HCT116 (cell line): ENCODE data around the gene RND1. TPM values are rescaled to one million over a fixed set of nuclear protein-coding genes. Genes with fewer than 3 reads are reported as not detected.

Experiments
- ATAC-seq: fragments of 200-7000 bp; cut with Tn5 transposase; 2 replicates; pipeline ENCODE4 v1.9.1; 2020; ENCODE audit warnings: mild to moderate bottlenecking, moderate library complexity
- BruUV-seq: library from RNA; stranded (reverse); fragments of 400-500 nt; replicated peaks from 2 replicates; lab custom pipeline; 2021; lab: Mats Ljungman, UMichigan
- CTCF ChIA-PET: fragments of 300-600 bp; sonication (Branson Sonifier 250); formaldehyde crosslinking; loops from one replicate; lab custom pipeline; 2021; ENCODE audit warnings: antibody characterized with exemption; lab: Charles Lee
- POLR2A ChIA-PET: fragments of 300-600, 350-600 bp; sonication (Branson Sonifier 250); formaldehyde crosslinking; loops from one replicate; lab custom pipeline; 2021; ENCODE audit warnings: antibody characterized with exemption; lab: Charles Lee
- RAD21 ChIA-PET, 2 experiments: fragments of 300-600 bp; sonication (Branson Sonifier 250); formaldehyde crosslinking; loops; one replicate each; lab custom pipeline; 2023; ENCODE audit warnings: low total read pairs in 2 of 2; ENCODE audit not compliant: uncharacterized antibody in 2 of 2, unreplicated experiment in 2 of 2, low non-redundant PET in 1 of 2; lab: Charles Lee
- DNase-seq: peaks from one replicate; pipeline ENCODE4 v3.0.0-alpha.2; 2010; ENCODE audit warnings: low read depth, low spot score
- H2AFZ ChIP-seq: fragments of 200-600 bp; shearing (Covaris generic), sonication (generic); 2 replicates; pipeline ENCODE4 v1.6.1; 2017; ENCODE audit warnings: low read depth, mixed run types, mixed read lengths, antibody characterized with exemption, low read length; ENCODE audit not compliant: poor library complexity, severe bottlenecking
- H3K27ac ChIP-seq: 2 replicates; pipeline ENCODE4 v1.5.1; 2012; ENCODE audit warnings: low read depth, low read length
- H3K27me3 ChIP-seq: fragments of 200-600 bp; sonication (generic); 2 replicates; pipeline ENCODE4 v1.6.1; 2016; ENCODE audit warnings: mixed run types, low read length, mixed read lengths; ENCODE audit not compliant: insufficient read depth
- H3K36me3 ChIP-seq, 2 experiments: fragments of 200-500 bp in 1 of 2; fragments of 200-600 bp in 1 of 2; sonication (Bioruptor generic) in 1 of 2; sonication (generic) in 1 of 2; 2 replicates each; pipeline versions ENCODE4 v1.5.1 to v1.6.1; 2014 to 2016; ENCODE audit warnings: low read length in 2 of 2, inconsistent platforms in 1 of 2, mixed read lengths in 1 of 2, mixed run types in 1 of 2; ENCODE audit not compliant: insufficient read depth in 2 of 2, control insufficient read depth in 1 of 2
- H3K4me1 ChIP-seq, 2 experiments: fragments of 200-600 bp in 1 of 2; sonication (generic) in 1 of 2; 2 replicates each; pipeline versions ENCODE4 v1.5.1 to v1.6.1; 2012 to 2017; ENCODE audit warnings: low read length in 2 of 2, inconsistent platforms in 1 of 2, mild to moderate bottlenecking in 1 of 2, mixed read lengths in 1 of 2, mixed run types in 1 of 2, moderate library complexity in 1 of 2; ENCODE audit not compliant: insufficient read depth in 2 of 2, control insufficient read depth in 1 of 2
- H3K4me2 ChIP-seq: fragments of 200-600 bp; sonication (generic); 2 replicates; pipeline ENCODE4 v1.6.1; 2017; ENCODE audit warnings: mixed run types, low read length, mixed read lengths
- H3K4me3 ChIP-seq, 2 experiments: fragments of 200-600 bp in 1 of 2; sonication (generic) in 1 of 2; replicated peaks in 1 of 2; 2 replicates each; pipeline ENCODE4 v1.5.1; 2011 to 2016; ENCODE audit warnings: low read length in 2 of 2, control low read depth in 1 of 2, low read depth in 1 of 2, mild to moderate bottlenecking in 1 of 2, mixed read lengths in 1 of 2, mixed run types in 1 of 2
- H3K79me2 ChIP-seq: fragments of 200-600 bp; sonication (generic); 2 replicates; pipeline ENCODE4 v1.6.1; 2017; ENCODE audit warnings: mild to moderate bottlenecking, mixed run types, low read length, moderate library complexity, mixed read lengths; ENCODE audit not compliant: insufficient read depth
- H3K9ac ChIP-seq: fragments of 200-600 bp; sonication (generic); 2 replicates; pipeline ENCODE4 v1.6.1; 2016; ENCODE audit warnings: low read length, mixed read lengths
- H3K9me2 ChIP-seq: fragments of 200-600 bp; sonication (generic), shearing (Covaris generic); 2 replicates; pipeline ENCODE4 v1.6.1; 2017; ENCODE audit warnings: mixed run types, mild to moderate bottlenecking, moderate library complexity; ENCODE audit not compliant: insufficient read depth
- H3K9me3 ChIP-seq, 2 experiments: fragments of 200-500 bp in 1 of 2; fragments of 200-600 bp in 1 of 2; sonication (Bioruptor generic) in 1 of 2; sonication (generic) in 1 of 2; 2 replicates each; pipeline ENCODE4 v1.6.1; 2014 to 2017; ENCODE audit warnings: low read length in 2 of 2, mixed read lengths in 2 of 2, inconsistent platforms in 1 of 2, low read depth in 1 of 2, mild to moderate bottlenecking in 1 of 2, mixed run types in 1 of 2, moderate library complexity in 1 of 2; ENCODE audit not compliant: control insufficient read depth in 1 of 2, insufficient read depth in 1 of 2
- H4K20me1 ChIP-seq: fragments of 200-600 bp; sonication (generic), shearing (Covaris generic); 2 replicates; pipeline ENCODE4 v1.6.1; 2017; ENCODE audit warnings: mixed run types, mild to moderate bottlenecking, moderate library complexity; ENCODE audit not compliant: insufficient read depth
- CBX3 ChIP-seq: IDR thresholded peaks from 2 replicates; pipeline ENCODE4 v1.6.1; 2012; ENCODE audit warnings: low read depth
- CEBPB ChIP-seq: IDR thresholded peaks from 2 replicates; pipeline ENCODE4 v1.6.1; 2012; ENCODE audit warnings: low read depth
- EGR1 ChIP-seq: IDR thresholded peaks from 2 replicates; pipeline ENCODE4 v1.6.1; 2012; ENCODE audit warnings: low read depth
- ELF1 ChIP-seq: IDR thresholded peaks from 2 replicates; pipeline ENCODE4 v1.6.1; 2012; ENCODE audit warnings: low read depth, borderline replicate concordance
- EZH2 ChIP-seq: fragments of 200-600 bp; sonication (generic); IDR thresholded peaks from 2 replicates; pipeline ENCODE4 v1.6.1; 2017; ENCODE audit warnings: antibody characterized with exemption, mixed run types
- EZH2phosphoT487 ChIP-seq: fragments of 200-600 bp; IDR thresholded peaks from 2 replicates; pipeline ENCODE4 v1.6.1; 2018; ENCODE audit warnings: antibody characterized with exemption, borderline replicate concordance
- FOSL1 ChIP-seq: IDR thresholded peaks from 2 replicates; pipeline ENCODE4 v1.6.1; 2012; ENCODE audit warnings: low read depth
- JUND ChIP-seq: IDR thresholded peaks from 2 replicates; pipeline ENCODE4 v1.6.1; 2012
- POLR2A ChIP-seq: IDR thresholded peaks from 2 replicates; pipeline ENCODE4 v1.7.0; 2011; ENCODE audit warnings: borderline replicate concordance; ENCODE audit not compliant: insufficient read depth, insufficient read length; ENCODE audit errors: extremely low read depth
- POLR2AphosphoS5 ChIP-seq: IDR thresholded peaks from 2 replicates; pipeline ENCODE4 v1.6.1; 2011; ENCODE audit warnings: mild to moderate bottlenecking, low read depth, low read length, moderate library complexity
- RAD21 ChIP-seq: IDR thresholded peaks from 2 replicates; pipeline ENCODE4 v1.6.1; 2012; ENCODE audit warnings: low read depth, mild to moderate bottlenecking
- SIN3A ChIP-seq: IDR thresholded peaks from 2 replicates; pipeline ENCODE4 v1.6.1; 2012; ENCODE audit warnings: low read depth
- SP1 ChIP-seq: IDR thresholded peaks from 2 replicates; pipeline ENCODE4 v1.6.1; 2012; ENCODE audit warnings: low read depth
- SRF ChIP-seq: IDR thresholded peaks from 2 replicates; pipeline ENCODE4 v1.6.1; 2012; ENCODE audit warnings: low read depth
- TCF7L2 ChIP-seq: IDR thresholded peaks from 2 replicates; pipeline ENCODE4 v1.7.0; 2011; ENCODE audit warnings: borderline replicate concordance, inconsistent platforms; ENCODE audit not compliant: insufficient read depth, insufficient read length; ENCODE audit errors: extremely low read depth
- YY1 ChIP-seq: IDR thresholded peaks from 2 replicates; pipeline ENCODE4 v1.6.1; 2011; ENCODE audit warnings: low read length, low read depth, moderate library complexity, mild to moderate bottlenecking; ENCODE audit not compliant: insufficient replicate concordance; ENCODE audit errors: extremely low read depth
- ZFX ChIP-seq: fragments of 450-650 bp; IDR thresholded peaks from 2 replicates; pipeline ENCODE4 v1.6.1; 2017
- ZNF274 ChIP-seq: fragments of 200-500 bp; sonication (Bioruptor generic); IDR thresholded peaks from 2 replicates; pipeline ENCODE4 v1.6.1; 2014; ENCODE audit warnings: mild to moderate bottlenecking, low read depth, low read length, inconsistent platforms
- intact Hi-C: fragments of 100-400 bp; cut with micrococcal nuclease; formaldehyde crosslinking; loops from 2 replicates; pipeline ENCODE4 v1.10.0; 2022
- total RNA-seq: library from RNA; stranded (reverse); gene quantifications from one replicate; pipeline ENCODE4 v1.2.1, GENCODE V29; 2021; ENCODE audit not compliant: unreplicated experiment
- TF ChIP-seq, protein P1 (sequence below): IDR thresholded peaks from 2 replicates; pipeline ENCODE4 v1.6.1; 2011; ENCODE audit warnings: mild to moderate bottlenecking, low read length, moderate library complexity; ENCODE audit not compliant: insufficient replicate concordance; ENCODE audit errors: extremely low read depth
- TF ChIP-seq, protein P2 (sequence below), 3 experiments: fragments of 200-600 bp in 1 of 3; sonication (generic) in 1 of 3; IDR thresholded peaks in 2 of 3; conservative IDR thresholded peaks in 1 of 3; 2 replicates each; pipeline ENCODE4 v1.5.1; 2012 to 2017; ENCODE audit warnings: low read depth in 2 of 3, low read length in 2 of 3, antibody characterized with exemption in 1 of 3, borderline replicate concordance in 1 of 3, control low read depth in 1 of 3, mild to moderate bottlenecking in 1 of 3, mixed read lengths in 1 of 3, mixed run types in 1 of 3, moderate library complexity in 1 of 3; ENCODE audit not compliant: insufficient read depth in 1 of 3
- TF ChIP-seq, protein P3 (sequence below): IDR thresholded peaks from 2 replicates; pipeline ENCODE4 v1.6.1; 2012
- TF ChIP-seq, protein P4 (sequence below): IDR thresholded peaks from 2 replicates; pipeline ENCODE4 v1.6.1; 2012

Gene RND1
- total RNA-seq, 1 experiment from 2014 or later, result 2.0 TPM

DNA sequence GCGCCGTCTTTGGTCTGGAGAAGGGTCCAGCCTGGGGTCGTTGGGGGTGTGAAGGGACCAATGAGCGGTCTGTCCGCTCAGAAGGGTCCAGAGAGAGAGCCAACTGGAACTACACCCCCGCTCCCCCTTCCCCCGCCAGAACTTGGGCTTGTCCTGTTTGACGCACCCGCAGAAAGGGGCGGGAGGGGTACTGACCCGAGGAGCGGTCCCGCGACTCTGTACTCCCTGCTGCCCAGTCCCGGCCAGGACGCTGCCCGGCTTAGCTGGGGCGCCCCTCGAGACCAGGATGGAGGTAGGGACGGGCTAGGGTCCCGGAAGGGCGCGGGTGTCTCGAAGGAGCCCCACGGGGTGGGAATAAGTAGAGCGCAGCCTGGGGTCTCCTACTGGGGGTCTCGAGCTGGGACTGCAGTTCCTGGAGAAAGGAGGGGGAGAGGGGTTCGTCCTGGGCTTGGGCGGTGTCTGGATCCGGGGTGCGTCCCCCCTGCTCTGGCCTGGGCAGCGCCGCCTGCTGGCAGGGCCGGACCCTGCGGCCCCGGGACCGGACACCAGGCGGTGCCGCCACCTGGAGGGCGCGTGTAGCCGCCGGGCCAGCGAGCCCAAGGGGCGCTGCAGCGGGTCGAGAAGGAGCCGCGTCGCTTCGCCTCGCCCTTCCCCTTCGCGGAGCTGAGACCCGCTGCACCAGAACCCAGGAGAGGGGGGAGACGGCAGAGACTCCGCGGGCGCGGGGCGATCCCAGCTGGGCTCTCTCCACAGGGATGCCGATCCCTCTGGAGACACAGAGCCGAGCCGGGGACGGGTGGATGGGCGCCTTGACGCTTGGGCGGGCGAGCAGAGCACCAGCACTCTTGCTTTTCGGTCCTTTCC lies 51.2 kb downstream of the RND1 start:
- CTCF ChIA-PET, result interaction anchor here (0.7 to 1.9 kb wide), 13 partner anchors 13 to 393 kb away, joined by 3 to 17 read pairs (median 4); partner anchors contain the start of genes ADCY6 and ARF3
- Histone ChIP-seq H3K79me2 (no peaks in the 10 kb centered on the region), H4K20me1 (no peaks in the 10 kb centered on the region), H3K36me3 (no peaks in the 10 kb centered on the region), H3K27ac (peak overlapping the region; percentile 84), H3K4me1 (peaks cover 27 to 57% of the 10 kb centered on the region in 2 experiments), H3K9me2 (no peaks in the 10 kb centered on the region), H3K9me3 (no peaks in the 10 kb centered on the region), H3K27me3 (no peaks in the 10 kb centered on the region), H2AFZ (peak overlapping the region; percentile 58), H3K4me3 (peak overlapping the region; percentile 60 to 92), H3K9ac (peak overlapping the region; percentile 78), H3K4me2 (peak overlapping the region; percentile 100)
- POLR2A ChIA-PET, result interaction anchor here (1.4 kb wide), 1 partner anchor 25 kb away, joined by 4 read pairs; the partner anchor contains the start of gene ADCY6
- RAD21 ChIA-PET, result interaction anchor here in 1 of 2 experiments (1.4 kb wide), 1 partner anchor 174 kb away, joined by 3 read pairs; no protein-coding TSS in a partner anchor
- DNase-seq, result peak; percentile 39
- BruUV-seq, result no TSS peak
- intact Hi-C loops, result no loop called here
- peak; percentile 75 for ATAC-seq
- TF ChIP-seq SP1, result no peak
- TF ChIP-seq RAD21, result no peak
- TF ChIP-seq FOSL1, result no peak
- no peak for TF ChIP-seq POLR2A
- TF ChIP-seq YY1, result peak; percentile 45
- TF ChIP-seq ZNF274, result no peak
- peak; percentile 73 for TF ChIP-seq POLR2AphosphoS5
- peak; percentile 18 for TF ChIP-seq TCF7L2
- no peak for TF ChIP-seq EZH2phosphoT487
- TF ChIP-seq CBX3, result no peak
- TF ChIP-seq JUND, result no peak
- TF ChIP-seq, protein P1, sequence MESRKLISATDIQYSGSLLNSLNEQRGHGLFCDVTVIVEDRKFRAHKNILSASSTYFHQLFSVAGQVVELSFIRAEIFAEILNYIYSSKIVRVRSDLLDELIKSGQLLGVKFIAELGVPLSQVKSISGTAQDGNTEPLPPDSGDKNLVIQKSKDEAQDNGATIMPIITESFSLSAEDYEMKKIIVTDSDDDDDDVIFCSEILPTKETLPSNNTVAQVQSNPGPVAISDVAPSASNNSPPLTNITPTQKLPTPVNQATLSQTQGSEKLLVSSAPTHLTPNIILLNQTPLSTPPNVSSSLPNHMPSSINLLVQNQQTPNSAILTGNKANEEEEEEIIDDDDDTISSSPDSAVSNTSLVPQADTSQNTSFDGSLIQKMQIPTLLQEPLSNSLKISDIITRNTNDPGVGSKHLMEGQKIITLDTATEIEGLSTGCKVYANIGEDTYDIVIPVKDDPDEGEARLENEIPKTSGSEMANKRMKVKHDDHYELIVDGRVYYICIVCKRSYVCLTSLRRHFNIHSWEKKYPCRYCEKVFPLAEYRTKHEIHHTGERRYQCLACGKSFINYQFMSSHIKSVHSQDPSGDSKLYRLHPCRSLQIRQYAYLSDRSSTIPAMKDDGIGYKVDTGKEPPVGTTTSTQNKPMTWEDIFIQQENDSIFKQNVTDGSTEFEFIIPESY, result peak; percentile 28
- no peak for TF ChIP-seq EZH2
- TF ChIP-seq, protein P2, sequence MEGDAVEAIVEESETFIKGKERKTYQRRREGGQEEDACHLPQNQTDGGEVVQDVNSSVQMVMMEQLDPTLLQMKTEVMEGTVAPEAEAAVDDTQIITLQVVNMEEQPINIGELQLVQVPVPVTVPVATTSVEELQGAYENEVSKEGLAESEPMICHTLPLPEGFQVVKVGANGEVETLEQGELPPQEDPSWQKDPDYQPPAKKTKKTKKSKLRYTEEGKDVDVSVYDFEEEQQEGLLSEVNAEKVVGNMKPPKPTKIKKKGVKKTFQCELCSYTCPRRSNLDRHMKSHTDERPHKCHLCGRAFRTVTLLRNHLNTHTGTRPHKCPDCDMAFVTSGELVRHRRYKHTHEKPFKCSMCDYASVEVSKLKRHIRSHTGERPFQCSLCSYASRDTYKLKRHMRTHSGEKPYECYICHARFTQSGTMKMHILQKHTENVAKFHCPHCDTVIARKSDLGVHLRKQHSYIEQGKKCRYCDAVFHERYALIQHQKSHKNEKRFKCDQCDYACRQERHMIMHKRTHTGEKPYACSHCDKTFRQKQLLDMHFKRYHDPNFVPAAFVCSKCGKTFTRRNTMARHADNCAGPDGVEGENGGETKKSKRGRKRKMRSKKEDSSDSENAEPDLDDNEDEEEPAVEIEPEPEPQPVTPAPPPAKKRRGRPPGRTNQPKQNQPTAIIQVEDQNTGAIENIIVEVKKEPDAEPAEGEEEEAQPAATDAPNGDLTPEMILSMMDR (IDR thresholded peaks at IDR 0.05 in 2 of 3, conservative IDR thresholded peaks at IDR 0.05 in 1 of 3; ENCODE audit: borderline replicate concordance in 1 of 3, insufficient read depth in 1 of 3, low read depth in 2 of 3, low read length in 2 of 3), result peak in 2 of 3 experiments; percentile 97 to 100; a peak in 4 of 6 replicates
- TF ChIP-seq, protein P3, sequence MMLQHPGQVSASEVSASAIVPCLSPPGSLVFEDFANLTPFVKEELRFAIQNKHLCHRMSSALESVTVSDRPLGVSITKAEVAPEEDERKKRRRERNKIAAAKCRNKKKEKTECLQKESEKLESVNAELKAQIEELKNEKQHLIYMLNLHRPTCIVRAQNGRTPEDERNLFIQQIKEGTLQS, result no peak
- TF ChIP-seq ZFX, result no peak
- TF ChIP-seq ELF1, result no peak
- TF ChIP-seq, protein P4, sequence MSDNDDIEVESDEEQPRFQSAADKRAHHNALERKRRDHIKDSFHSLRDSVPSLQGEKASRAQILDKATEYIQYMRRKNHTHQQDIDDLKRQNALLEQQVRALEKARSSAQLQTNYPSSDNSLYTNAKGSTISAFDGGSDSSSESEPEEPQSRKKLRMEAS, result no peak
- TF ChIP-seq EGR1, result no peak
- TF ChIP-seq SRF, result no peak
- TF ChIP-seq SIN3A, result no peak
- no peak for TF ChIP-seq CEBPB
